ENCODE data around the gene DNAH8.

The DNAH8 gene

GRCh38 chr6:38715016-38715689, at the start of gene DNAH8:
Gene DNAH8 (plus strand): TSS chr6:38715311. CDS start chr6:38722810, 7,499 bp downstream.
- Mint-ChIP-seq H3K4me1 (ENCODE audit: low read depth) (peaks cover 20% of the 10 kb centered on the region), H3K27ac (peak within 1 kb of the TSS; percentile 74), H3K9me3 (ENCODE audit: low read depth) (no peaks in the 10 kb centered on the region), H3K4me3 (peak within 1 kb of the TSS; percentile 73), H3K36me3 (no peaks in the 10 kb centered on the region), H3K27me3 (peaks cover 22% of the 10 kb centered on the region)

GRCh38 chr6:38671885-38672467, 43.1 kb upstream of the DNAH8 start:
- Mint-ChIP-seq H3K4me3 (no peak overlapping the region), H3K9me3 (ENCODE audit: low read depth) (peaks cover 4% of the 10 kb centered on the region), H3K27ac (peak overlapping the region; percentile 46), H3K27me3 (no peaks in the 10 kb centered on the region), H3K36me3 (peaks cover 22% of the 10 kb centered on the region), H3K4me1 (ENCODE audit: low read depth) (peaks cover 29% of the 10 kb centered on the region)

- Mint-ChIP-seq H3K27me3 (no peaks in the 10 kb centered on the region), H3K9me3 (ENCODE audit: low read depth) (peaks cover 4% of the 10 kb centered on the region), H3K27ac (peak overlapping the region; percentile 93), H3K36me3 (peaks cover 22% of the 10 kb centered on the region), H3K4me3 (peak overlapping the region; percentile 39), H3K4me1 (ENCODE audit: low read depth) (peaks cover 29% of the 10 kb centered on the region)
Observed at GRCh38 chr6:38673397-38674165, 41.5 kb upstream of the DNAH8 start.

- Mint-ChIP-seq H3K9me3 (ENCODE audit: low read depth) (peaks cover 4% of the 10 kb centered on the region), H3K36me3 (peaks cover 23% of the 10 kb centered on the region)
Observed at GRCh38 chr6:38676236-38676973, 38.7 kb upstream of the DNAH8 start.

GRCh38 chr6:38676974-38677544, 38.1 kb upstream of the DNAH8 start:
- Mint-ChIP-seq H3K9me3 (ENCODE audit: low read depth) (peaks cover 4% of the 10 kb centered on the region), H3K27ac (peak overlapping the region; percentile 34), H3K4me3 (no peak overlapping the region)

More at GRCh38 chr6:38676236-38676973, 38.7 kb upstream of the DNAH8 start:
- Mint-ChIP-seq H3K4me1 (ENCODE audit: low read depth) (peaks cover 29% of the 10 kb centered on the region), H3K27ac (peak overlapping the region; percentile 34), H3K4me3 (no peak overlapping the region), H3K27me3 (no peaks in the 10 kb centered on the region)

GRCh38 chr6:38678178-38678760, 36.8 kb upstream of the DNAH8 start:
- H3K27me3 Mint-ChIP-seq = no peaks in the 10 kb centered on the region
- H3K27ac Mint-ChIP-seq = no peak overlapping the region
- H3K4me1 Mint-ChIP-seq (ENCODE audit: low read depth) = peaks cover 19% of the 10 kb centered on the region
- peaks cover 4% of the 10 kb centered on the region for H3K9me3 Mint-ChIP-seq (ENCODE audit: low read depth)
- no peak overlapping the region for H3K4me3 Mint-ChIP-seq
- H3K36me3 Mint-ChIP-seq = peaks cover 29% of the 10 kb centered on the region

More at GRCh38 chr6:38676974-38677544, 38.1 kb upstream of the DNAH8 start:
- Mint-ChIP-seq H3K36me3 (peaks cover 29% of the 10 kb centered on the region), H3K4me1 (ENCODE audit: low read depth) (peaks cover 27% of the 10 kb centered on the region), H3K27me3 (no peaks in the 10 kb centered on the region)

GRCh38 chr6:38679668-38680067, 35.4 kb upstream of the DNAH8 start:
- H3K27ac Mint-ChIP-seq = no peak overlapping the region

GRCh38 chr6:38681850-38682249, 33.3 kb upstream of the DNAH8 start:
- Mint-ChIP-seq H3K36me3 (peaks cover 8% of the 10 kb centered on the region), H3K9me3 (ENCODE audit: low read depth) (no peaks in the 10 kb centered on the region), H3K4me1 (ENCODE audit: low read depth) (peaks cover 2% of the 10 kb centered on the region), H3K4me3 (no peak overlapping the region), H3K27me3 (no peaks in the 10 kb centered on the region), H3K27ac (no peak overlapping the region)

More at GRCh38 chr6:38679668-38680067, 35.4 kb upstream of the DNAH8 start:
- peaks cover 8% of the 10 kb centered on the region for H3K4me1 Mint-ChIP-seq (ENCODE audit: low read depth)
- no peak overlapping the region for H3K4me3 Mint-ChIP-seq
- peaks cover 4% of the 10 kb centered on the region for H3K9me3 Mint-ChIP-seq (ENCODE audit: low read depth)
- H3K27me3 Mint-ChIP-seq = no peaks in the 10 kb centered on the region
- peaks cover 25% of the 10 kb centered on the region for H3K36me3 Mint-ChIP-seq

GRCh38 chr6:38684237-38684636, 30.9 kb upstream of the DNAH8 start:
- Mint-ChIP-seq H3K36me3 (peaks cover 7% of the 10 kb centered on the region), H3K27ac (no peak overlapping the region), H3K27me3 (no peaks in the 10 kb centered on the region), H3K4me3 (no peak overlapping the region), H3K4me1 (ENCODE audit: low read depth) (peaks cover 9% of the 10 kb centered on the region), H3K9me3 (ENCODE audit: low read depth) (no peaks in the 10 kb centered on the region)

GRCh38 chr6:38684904-38685303, 30.2 kb upstream of the DNAH8 start:
- Mint-ChIP-seq H3K9me3 (ENCODE audit: low read depth) (no peaks in the 10 kb centered on the region), H3K4me3 (no peak overlapping the region), H3K36me3 (peaks cover 7% of the 10 kb centered on the region), H3K27ac (peak overlapping the region; percentile 11), H3K27me3 (no peaks in the 10 kb centered on the region), H3K4me1 (ENCODE audit: low read depth) (peaks cover 12% of the 10 kb centered on the region)

- peaks cover 6% of the 10 kb centered on the region for H3K36me3 Mint-ChIP-seq
- H3K4me3 Mint-ChIP-seq = no peak overlapping the region
- no peak overlapping the region for H3K27ac Mint-ChIP-seq
Observed at GRCh38 chr6:38686270-38687042, 28.7 kb upstream of the DNAH8 start.

GRCh38 chr6:38687043-38687353, 28.1 kb upstream of the DNAH8 start:
- Mint-ChIP-seq H3K36me3 (peaks cover under 1% of the 10 kb centered on the region), H3K4me3 (no peak overlapping the region), H3K27ac (no peak overlapping the region), H3K9me3 (ENCODE audit: low read depth) (no peaks in the 10 kb centered on the region), H3K27me3 (no peaks in the 10 kb centered on the region), H3K4me1 (ENCODE audit: low read depth) (peaks cover 16% of the 10 kb centered on the region)

More at GRCh38 chr6:38686270-38687042, 28.7 kb upstream of the DNAH8 start:
- Mint-ChIP-seq H3K9me3 (ENCODE audit: low read depth) (no peaks in the 10 kb centered on the region), H3K27me3 (no peaks in the 10 kb centered on the region), H3K4me1 (ENCODE audit: low read depth) (peaks cover 16% of the 10 kb centered on the region)

GRCh38 chr6:38687549-38687948, 27.6 kb upstream of the DNAH8 start:
- Mint-ChIP-seq H3K9me3 (ENCODE audit: low read depth) (no peaks in the 10 kb centered on the region), H3K27me3 (no peaks in the 10 kb centered on the region), H3K4me3 (no peak overlapping the region), H3K4me1 (ENCODE audit: low read depth) (peaks cover 16% of the 10 kb centered on the region), H3K27ac (no peak overlapping the region), H3K36me3 (no peaks in the 10 kb centered on the region)

Measured in activated naive CD8-positive, alpha-beta T cell (primary cell).